Measurements from ENCODE around the gene DACH1.

The DACH1 gene

DNA sequence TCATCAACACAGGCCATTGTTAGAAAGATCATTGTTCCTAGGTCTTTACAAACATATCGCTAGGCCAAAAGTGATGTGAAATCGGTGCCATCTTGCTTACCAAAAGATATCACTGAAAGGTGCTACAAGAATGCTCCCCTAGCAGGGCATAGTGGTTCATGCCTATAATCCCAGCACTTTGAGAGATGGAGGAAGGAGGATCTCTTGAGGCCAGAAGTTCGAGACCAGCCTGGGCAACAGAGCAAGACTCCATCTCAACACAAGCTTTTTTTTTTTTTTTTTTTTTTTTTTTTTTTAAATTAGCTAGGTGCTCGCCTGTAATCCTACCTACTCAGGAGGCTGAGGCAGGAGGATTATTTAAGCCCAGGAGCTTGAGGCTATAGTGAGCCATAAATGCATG lies 92.1 kb downstream of the DACH1 start:
- no peak for DNase-seq (ENCODE audit: low spot score)

DNA sequence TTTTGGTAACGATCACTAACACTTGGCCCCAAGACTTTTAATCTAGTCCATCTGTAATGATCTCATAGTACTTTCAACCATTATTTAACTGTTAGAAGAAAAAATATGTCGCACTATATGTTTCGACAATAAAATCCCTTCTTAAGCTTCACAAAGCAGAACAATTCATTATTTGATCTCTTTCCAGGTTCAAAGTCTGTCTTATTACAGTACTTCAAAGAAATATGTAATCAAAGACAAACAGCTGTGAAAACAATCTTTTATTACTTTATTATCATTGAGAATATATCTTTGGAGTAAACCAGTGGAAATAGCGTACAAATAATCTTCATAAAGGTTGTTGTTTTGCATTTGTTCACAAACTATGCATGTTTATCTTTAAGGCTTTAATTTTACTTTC lies 93.5 kb downstream of the DACH1 start:
- DNase-seq (ENCODE audit: low spot score) = no peak

DNA sequence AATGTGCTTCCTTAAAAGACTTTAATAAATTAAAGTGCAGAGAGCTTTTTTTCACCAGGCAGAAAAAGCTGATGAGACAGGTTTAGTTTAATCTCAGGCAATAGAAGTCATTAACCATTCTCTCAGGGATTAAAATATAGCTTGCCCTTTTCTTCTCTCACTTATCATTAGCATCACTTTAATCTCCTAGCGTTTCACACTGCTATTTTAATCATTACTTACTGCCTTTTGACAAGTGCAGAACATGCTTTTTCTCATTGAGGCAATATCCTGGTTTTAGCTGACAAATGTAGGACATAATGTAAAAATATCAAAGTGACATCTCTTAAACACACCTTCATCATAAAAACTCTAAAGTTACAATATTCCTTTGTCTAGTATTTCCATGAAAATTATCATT lies 94.6 kb downstream of the DACH1 start:
- DNase-seq (ENCODE audit: low spot score) = no peak

GRCh38 chr13:71771144-71771543 lies 95.9 kb downstream of the DACH1 start:
- no peak for DNase-seq (ENCODE audit: low spot score)

DNA sequence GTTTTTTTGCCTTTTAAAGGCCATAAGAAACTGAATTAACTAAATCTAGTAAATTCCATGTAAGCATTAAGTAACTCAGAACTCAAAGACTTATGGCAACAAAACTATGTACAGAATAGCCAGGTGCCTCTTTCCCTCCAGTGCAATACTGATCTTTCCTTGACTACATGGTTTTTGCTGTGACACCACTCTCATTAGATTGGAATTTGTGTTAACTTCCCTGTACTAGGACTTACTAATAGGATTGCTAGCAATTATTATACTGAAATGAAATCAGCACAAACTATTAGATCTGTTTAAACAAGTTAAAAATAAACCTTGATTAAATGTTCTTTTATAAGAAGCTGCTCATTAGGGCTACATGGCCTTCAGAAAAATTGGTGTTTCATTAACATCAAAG lies 96.3 kb downstream of the DACH1 start:
- no peak for DNase-seq (ENCODE audit: low spot score)

DNA sequence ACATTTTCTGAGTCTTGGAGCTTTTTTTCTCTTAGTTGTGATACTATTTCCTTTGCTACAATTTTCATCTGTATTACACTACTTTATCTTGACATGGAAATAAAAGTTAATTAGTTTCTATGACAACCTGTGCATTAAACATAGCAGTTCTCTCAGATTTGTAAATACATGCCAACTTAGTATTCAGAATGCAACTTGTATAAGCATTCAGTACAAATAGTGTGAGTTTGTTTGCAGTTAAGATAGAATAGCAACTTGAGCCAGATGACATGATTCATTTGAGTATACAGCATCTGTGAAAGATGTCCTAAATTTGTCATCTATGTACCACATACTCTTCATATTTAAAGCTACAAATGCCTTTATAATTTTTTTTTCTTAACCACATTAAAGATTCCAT lies 98.1 kb downstream of the DACH1 start:
- no peak for DNase-seq (ENCODE audit: low spot score)

DNA sequence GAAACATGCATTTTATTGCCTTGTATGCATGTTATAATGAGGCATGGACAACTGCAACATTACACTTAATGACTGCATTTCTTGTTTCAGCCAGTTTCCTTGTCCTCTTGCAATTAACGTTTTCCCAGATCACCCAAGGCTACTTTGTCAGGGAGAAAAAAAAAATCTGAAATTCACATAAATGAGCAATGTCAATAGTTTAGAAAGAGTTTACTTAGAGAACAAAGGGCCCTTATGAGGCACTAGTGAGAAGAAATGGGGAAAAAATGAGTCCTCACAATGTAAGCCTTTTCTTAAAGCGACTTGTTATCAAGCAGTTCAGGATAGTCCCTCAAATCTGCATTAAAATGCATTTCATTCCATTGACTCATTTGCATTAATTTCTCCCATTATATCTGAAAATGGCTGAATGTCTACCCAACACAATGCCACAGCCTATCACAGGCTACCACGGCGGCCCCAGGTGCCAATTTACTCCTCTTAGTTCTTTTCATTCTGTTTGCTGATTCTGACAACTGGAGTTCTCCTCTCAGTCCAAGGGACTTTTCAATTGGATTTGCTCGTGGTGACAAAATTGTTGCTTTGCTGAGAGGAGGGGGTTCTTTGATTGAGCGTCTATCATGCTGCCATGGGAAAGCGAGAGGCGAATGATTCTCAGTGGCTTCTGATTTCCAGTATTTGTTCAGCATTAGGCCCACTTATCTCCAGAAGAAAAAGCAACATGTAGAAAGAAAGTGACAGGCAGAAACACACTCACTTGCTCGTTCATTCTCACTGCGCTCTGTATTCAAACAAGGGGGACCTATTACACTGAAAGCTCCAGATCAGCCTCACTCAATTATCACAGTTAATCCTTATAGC lies 107.1 kb downstream of the DACH1 start:
- DNase-seq (ENCODE audit: low spot score) = no peak

DNA sequence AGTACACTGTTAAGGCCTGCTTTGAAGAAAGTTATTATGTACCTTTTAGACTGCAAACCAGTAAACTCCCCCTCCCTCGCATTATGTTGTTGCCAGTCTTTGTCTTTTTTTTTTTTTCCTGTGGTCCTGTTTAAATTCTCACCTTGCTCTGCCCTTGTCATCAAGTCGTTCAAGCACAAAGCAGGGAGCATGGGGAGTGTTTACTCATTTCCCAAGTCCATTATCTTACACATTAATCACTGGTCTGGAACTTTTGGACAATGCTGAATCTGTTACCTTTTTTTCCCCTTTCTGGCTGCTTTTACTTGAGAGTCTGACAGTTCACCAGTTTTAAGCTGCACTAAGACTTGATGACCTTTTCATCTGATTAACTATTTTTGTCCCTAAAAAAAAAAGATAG lies 108.2 kb downstream of the DACH1 start:
- no peak for DNase-seq (ENCODE audit: low spot score)

- DNase-seq (ENCODE audit: low spot score) = peak; percentile 13
Measured at GRCh38 chr13:71754407-71754974, 112.5 kb downstream of the DACH1 start.

DNA sequence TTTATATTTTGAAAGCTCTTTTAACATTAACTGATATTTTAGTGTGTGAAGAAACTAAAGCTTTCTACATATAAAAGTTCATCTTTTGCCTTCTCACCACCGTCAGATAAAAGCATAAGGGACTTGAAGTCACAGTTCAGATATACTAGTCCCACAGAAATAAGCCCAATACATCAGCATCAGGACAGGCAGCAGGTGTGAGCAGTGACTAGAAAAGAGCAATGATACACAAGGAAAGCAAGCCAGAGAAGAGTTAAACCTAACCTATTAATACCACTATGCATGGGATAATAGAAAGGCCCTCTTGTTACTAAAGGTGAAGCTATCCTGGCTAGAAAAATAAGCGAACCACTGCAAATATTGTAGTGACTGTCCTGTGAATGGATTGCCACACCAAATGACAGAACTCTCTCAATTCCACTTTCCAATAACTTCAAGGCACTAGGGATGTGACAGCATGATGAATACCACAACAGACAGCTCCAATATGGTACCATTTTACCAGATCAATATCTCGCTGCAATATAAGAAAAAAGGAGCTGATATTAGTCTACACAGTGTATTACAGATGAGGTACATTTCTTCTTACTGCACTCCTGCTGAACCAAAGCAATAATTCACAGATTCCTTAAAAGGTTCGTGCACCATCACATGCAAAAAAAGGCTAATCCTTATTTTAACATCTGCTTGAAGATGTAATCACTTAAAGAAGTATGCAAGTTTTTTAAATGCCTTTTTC lies 114.1 kb downstream of the DACH1 start:
- no peak for DNase-seq (ENCODE audit: low spot score)

DNA sequence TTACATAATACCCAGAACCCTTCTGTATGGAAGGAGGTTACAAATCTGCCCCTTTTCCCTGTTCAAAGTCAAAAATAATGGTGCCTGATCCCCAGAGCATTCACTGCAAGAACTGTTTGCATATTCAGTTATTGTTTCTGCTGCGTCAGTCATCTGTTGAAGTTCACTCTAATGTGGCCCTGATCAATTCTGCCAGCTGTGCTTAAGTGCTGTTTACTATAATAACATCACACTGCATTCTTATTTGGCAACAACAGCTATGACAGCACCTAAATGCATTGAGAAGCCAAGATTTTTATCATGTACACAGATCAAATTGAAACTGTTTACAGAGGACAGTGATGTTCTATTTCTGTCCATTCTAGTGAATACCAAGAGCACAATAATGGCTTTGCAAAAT lies 115.9 kb downstream of the DACH1 start:
- DNase-seq (ENCODE audit: low spot score) = no peak

GRCh38 chr13:71730267-71730666 lies 136.7 kb downstream of the DACH1 start:
- DNase-seq (ENCODE audit: low spot score) = no peak

DNA sequence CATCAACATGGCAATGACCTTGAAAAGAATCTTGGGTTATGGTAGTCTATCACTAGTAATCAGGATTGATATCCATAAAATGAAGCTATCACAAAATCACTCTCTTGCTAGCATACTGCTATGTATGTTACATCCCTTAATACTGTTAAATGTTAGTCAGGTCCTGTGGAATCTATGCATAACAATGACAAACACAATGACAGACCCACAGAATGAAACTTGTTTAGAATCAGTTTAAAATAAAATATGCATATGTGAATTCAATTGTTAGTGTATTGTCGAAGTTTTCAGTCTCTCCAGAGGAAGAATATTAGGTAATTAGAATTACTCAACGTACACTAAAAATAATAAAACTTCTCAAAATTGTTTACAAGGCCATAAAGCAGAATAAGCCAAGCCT lies 137.6 kb downstream of the DACH1 start:
- DNase-seq (ENCODE audit: low spot score) = no peak

DNA sequence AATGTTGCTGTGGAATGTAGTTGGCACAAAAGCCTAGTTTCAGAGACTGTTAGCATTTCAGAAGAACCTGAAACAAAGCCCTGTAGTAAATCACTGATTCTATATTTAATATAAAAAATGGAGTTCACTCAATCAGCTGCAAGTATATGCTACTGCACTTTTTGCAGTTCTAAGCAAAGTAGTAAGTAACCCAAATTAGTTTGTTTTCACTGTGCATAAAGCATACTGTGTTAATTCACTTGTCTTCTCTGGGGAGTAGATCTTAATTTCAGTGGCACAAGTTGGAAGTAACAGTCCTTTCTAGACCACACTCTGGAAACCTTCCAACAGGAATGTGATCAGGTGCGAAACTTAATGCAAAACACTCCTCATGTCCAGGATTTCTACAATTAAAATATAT lies 139.3 kb downstream of the DACH1 start:
- no peak for DNase-seq (ENCODE audit: low spot score)

DNA sequence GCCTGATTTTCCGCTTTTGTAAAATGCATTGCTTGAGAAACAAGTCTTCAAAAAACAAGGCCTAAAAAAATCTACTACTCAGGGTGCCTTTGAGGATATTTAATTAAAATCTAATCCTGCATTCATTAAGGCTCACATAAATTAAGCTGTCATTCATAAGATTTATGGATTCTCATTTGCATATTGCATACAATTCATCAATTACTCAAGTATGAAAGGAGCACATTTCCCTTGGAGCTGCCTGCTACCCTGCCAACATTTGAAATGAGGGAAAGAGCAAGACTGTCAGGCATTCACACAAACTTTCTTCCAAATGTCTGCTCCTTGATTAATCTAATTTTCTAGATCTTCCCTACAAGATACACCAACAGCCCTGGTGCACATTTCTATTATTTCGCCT lies 140.0 kb downstream of the DACH1 start:
- DNase-seq (ENCODE audit: low spot score) = no peak

GRCh38 chr13:71722206-71722605 lies 144.8 kb downstream of the DACH1 start:
- DNase-seq (ENCODE audit: low spot score) = no peak

- no peak for DNase-seq (ENCODE audit: low spot score)
Measured at GRCh38 chr13:71721104-71721503, 145.9 kb downstream of the DACH1 start.

- no peak for DNase-seq (ENCODE audit: low spot score)
Measured at GRCh38 chr13:71718931-71719330, 148.1 kb downstream of the DACH1 start.

- DNase-seq (ENCODE audit: low spot score) = no peak
Measured at GRCh38 chr13:71714802-71715375, 152.1 kb downstream of the DACH1 start.

- no peak for DNase-seq (ENCODE audit: low spot score)
Measured at GRCh38 chr13:71712988-71713653, 153.9 kb downstream of the DACH1 start.

GRCh38 chr13:71704656-71705055 lies 162.3 kb downstream of the DACH1 start:
- no peak for DNase-seq (ENCODE audit: low spot score)

DNA sequence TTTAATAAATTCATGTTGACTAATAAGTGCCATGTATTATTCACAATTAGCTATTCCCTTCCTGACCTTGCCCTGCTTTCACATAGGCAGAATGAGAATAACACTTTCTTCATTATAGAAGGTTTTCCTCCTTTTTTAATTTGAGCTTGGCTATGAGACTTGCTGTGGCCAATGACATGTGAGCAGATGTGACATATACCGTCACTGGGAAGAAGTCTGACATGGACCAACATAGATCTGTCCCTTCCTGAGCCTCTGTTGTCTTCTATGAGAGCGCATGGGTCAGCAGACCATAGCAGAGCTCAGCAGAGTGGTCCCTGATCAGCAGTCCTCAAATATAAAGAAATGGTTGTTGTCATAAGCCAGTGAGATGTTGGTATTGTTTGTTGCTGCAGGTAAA lies 163.9 kb downstream of the DACH1 start:
- DNase-seq (ENCODE audit: low spot score) = no peak
